PC-9 (cell line): ENCODE results near the gene PCK2. TPM values are rescaled to one million over a fixed set of nuclear protein-coding genes. Genes with fewer than 3 reads are reported as not detected.

Source experiments
- BruUV-seq: library from RNA; stranded (reverse); fragments of 400-500 nt; replicated peaks from 2 replicates; lab custom pipeline; 2021; lab: Mats Ljungman, UMichigan
- CTCF ChIA-PET: fragments of 300-600 bp; sonication (Branson Sonifier 250); formaldehyde crosslinking; loops from one replicate; lab custom pipeline; 2022; ENCODE audit warnings: antibody characterized with exemption; lab: Charles Lee
- POLR2A ChIA-PET: fragments of 300-600 bp; sonication (Branson Sonifier 250); formaldehyde crosslinking; loops from one replicate; lab custom pipeline; 2022; ENCODE audit warnings: antibody characterized with exemption; ENCODE audit not compliant: unreplicated experiment; lab: Charles Lee
- DNase-seq, 2 experiments: peaks; one replicate each; pipeline versions ENCODE4 v3.0.0 to v3.0.0-alpha.2; 2015 to 2022; ENCODE audit warnings: mixed read lengths in 1 of 2
- H2AFZ ChIP-seq: fragments of 200-600 bp; sonication (generic); 2 replicates; pipeline ENCODE4 v1.8.1; 2017; ENCODE audit warnings: antibody characterized with exemption
- H3F3A ChIP-seq: fragments of 200-600 bp; sonication (generic); 2 replicates; pipeline ENCODE4 v1.8.1; 2017; ENCODE audit warnings: antibody characterized with exemption, mild to moderate bottlenecking, low read depth; ENCODE audit not compliant: insufficient read depth
- H3K27ac ChIP-seq: fragments of 200-600 bp; sonication (generic); 2 replicates; pipeline ENCODE4 v1.6.1; 2016; ENCODE audit warnings: mixed run types
- H3K27me3 ChIP-seq: fragments of 200-600 bp; sonication (generic); 2 replicates; pipeline ENCODE4 v1.6.1; 2016; ENCODE audit warnings: low read depth, mixed run types; ENCODE audit not compliant: insufficient read depth
- H3K36me3 ChIP-seq: fragments of 200-600 bp; sonication (generic); 2 replicates; pipeline ENCODE4 v1.6.1; 2016; ENCODE audit warnings: low read depth, mixed run types
- H3K4me1 ChIP-seq: fragments of 200-600 bp; sonication (generic); replicated peaks from 2 replicates; pipeline ENCODE4 v1.6.1; 2016; ENCODE audit warnings: mixed run types; ENCODE audit not compliant: insufficient read depth
- H3K4me2 ChIP-seq: fragments of 200-600 bp; sonication (generic); 2 replicates; pipeline ENCODE4 v1.6.1; 2017; ENCODE audit warnings: mixed run types
- H3K4me3 ChIP-seq: fragments of 200-600 bp; sonication (generic); 2 replicates; pipeline ENCODE4 v1.6.1; 2016; ENCODE audit warnings: mixed run types
- H3K79me2 ChIP-seq: fragments of 200-600 bp; sonication (generic); 2 replicates; pipeline ENCODE4 v1.6.1; 2017; ENCODE audit warnings: low read depth, mixed run types
- H3K9me2 ChIP-seq: fragments of 200-600 bp; sonication (generic); 2 replicates; pipeline ENCODE4 v1.8.1; 2017; ENCODE audit warnings: mild to moderate bottlenecking; ENCODE audit not compliant: insufficient read depth
- H3K9me3 ChIP-seq: fragments of 200-600 bp; sonication (generic); 2 replicates; pipeline ENCODE4 v1.8.1; 2016; ENCODE audit warnings: low read depth; ENCODE audit not compliant: insufficient read depth
- H4K20me1 ChIP-seq: fragments of 200-600 bp; sonication (generic); 2 replicates; pipeline ENCODE4 v1.8.1; 2017; ENCODE audit not compliant: insufficient read depth
- CTCF ChIP-seq: fragments of 200-600 bp; sonication (generic); conservative IDR thresholded peaks from 2 replicates; pipeline ENCODE4 v1.6.1; 2017; ENCODE audit warnings: mixed run types, antibody characterized with exemption, mild to moderate bottlenecking, moderate library complexity
- EZH2 ChIP-seq: fragments of 200-600 bp; sonication (generic); IDR thresholded peaks from 2 replicates; pipeline ENCODE4 v1.8.0; 2017; ENCODE audit warnings: antibody characterized with exemption, low read depth
- intact Hi-C: fragments of 100-400 bp; cut with micrococcal nuclease; formaldehyde crosslinking; loops from one replicate; pipeline ENCODE4 v1.10.0; 2022; ENCODE audit not compliant: unreplicated experiment
- total RNA-seq: library from RNA; stranded (reverse); gene quantifications from 2 replicates; pipeline ENCODE4 v1.2.3, GENCODE V29; 2021

The PCK2 gene
- total RNA-seq, 1 experiment from 2014 or later, result 77.4 TPM

- ChIA-PET POLR2A (no interaction called here), CTCF (interaction anchor here (0.7 kb wide), 1 partner anchor 31 kb away, joined by 4 read pairs; no protein-coding TSS in a partner anchor)
- H3K4me1 ChIP-seq, result no peaks in the 10 kb centered on the region
- peaks cover 4% of the 10 kb centered on the region; the same call in 1 of the 2 replicates for H3K27me3 ChIP-seq
- no TSS peak for BruUV-seq
- H3K79me2 ChIP-seq, result no peaks in the 10 kb centered on the region
- no peaks in the 10 kb centered on the region for H4K20me1 ChIP-seq
- TF ChIP-seq CTCF (no peak), EZH2 (no peak)
- no peaks in the 10 kb centered on the region for H3K9me2 ChIP-seq
- no peak overlapping the region for H3K4me2 ChIP-seq
- H3K36me3 ChIP-seq, result no peaks in the 10 kb centered on the region
- no peak overlapping the region for H3K4me3 ChIP-seq
- no peak overlapping the region for H2AFZ ChIP-seq
- no peaks in the 10 kb centered on the region for H3F3A ChIP-seq
- intact Hi-C loops, result no loop called here
- no peak for DNase-seq
- no peaks in the 10 kb centered on the region for H3K9me3 ChIP-seq
- no peak overlapping the region for H3K27ac ChIP-seq
Measured at GRCh38 chr14:24064091-24064795, 29.9 kb upstream of the PCK2 start.

GRCh38 chr14:24064856-24065255 is 29.3 kb upstream of the PCK2 start:
- no peaks in the 10 kb centered on the region for H3K9me3 ChIP-seq
- CTCF ChIA-PET, result no interaction called here
- H3K79me2 ChIP-seq, result no peaks in the 10 kb centered on the region
- H3K4me1 ChIP-seq, result no peaks in the 10 kb centered on the region
- intact Hi-C loops, result no loop called here
- no peaks in the 10 kb centered on the region for H4K20me1 ChIP-seq
- H3K4me2 ChIP-seq, result no peak overlapping the region
- no TSS peak for BruUV-seq
- H3F3A ChIP-seq, result no peaks in the 10 kb centered on the region
- no peak for TF ChIP-seq EZH2
- no peak overlapping the region for H2AFZ ChIP-seq
- H3K36me3 ChIP-seq, result no peaks in the 10 kb centered on the region
- no peak overlapping the region for H3K27ac ChIP-seq
- POLR2A ChIA-PET, result no interaction called here
- H3K4me3 ChIP-seq, result no peak overlapping the region
- no peak for DNase-seq
- peaks cover 9% of the 10 kb centered on the region for H3K27me3 ChIP-seq
- H3K9me2 ChIP-seq, result no peaks in the 10 kb centered on the region

GRCh38 chr14:24065408-24065807 is 28.7 kb upstream of the PCK2 start:
- Histone ChIP-seq H4K20me1 (no peaks in the 10 kb centered on the region), H3K9me3 (no peaks in the 10 kb centered on the region), H3F3A (no peaks in the 10 kb centered on the region), H3K4me2 (no peak overlapping the region), H3K36me3 (no peaks in the 10 kb centered on the region), H3K4me3 (no peak overlapping the region), H3K27me3 (peaks cover 13% of the 10 kb centered on the region), H2AFZ (no peak overlapping the region), H3K9me2 (no peaks in the 10 kb centered on the region), H3K79me2 (no peaks in the 10 kb centered on the region), H3K4me1 (no peaks in the 10 kb centered on the region), H3K27ac (no peak overlapping the region)
- CTCF ChIA-PET, result no interaction called here
- no peak for TF ChIP-seq CTCF
- TF ChIP-seq EZH2, result no peak
- POLR2A ChIA-PET, result no interaction called here
- no peak for DNase-seq
- intact Hi-C loops, result no loop called here
- BruUV-seq, result no TSS peak
